HEK293 (cell line): ENCODE results near the gene FUT3.

Source experiments
- KLF9 ChIP-seq: fragments of 450-650 bp; formaldehyde crosslinking; IDR thresholded peaks from 2 replicates; pipeline ENCODE4 v1.5.1; 2016; ENCODE audit warnings: missing biosample characterization, missing genetic modification characterization, low read depth
- PRDM10 ChIP-seq: fragments of 450-650 bp; formaldehyde crosslinking; IDR thresholded peaks from 2 replicates; pipeline ENCODE4 v1.5.1; 2016; ENCODE audit warnings: missing biosample characterization, missing genetic modification characterization
- SCRT2 ChIP-seq: fragments of 450-650 bp; formaldehyde crosslinking; IDR thresholded peaks from 2 replicates; pipeline ENCODE4 v1.5.1; 2016; ENCODE audit warnings: missing biosample characterization, missing genetic modification characterization
- SP2 ChIP-seq: fragments of 450-650 bp; formaldehyde crosslinking; IDR thresholded peaks from 2 replicates; pipeline ENCODE4 v1.5.1; 2016; ENCODE audit warnings: missing biosample characterization, missing genetic modification characterization
- TCF7L2 ChIP-seq: IDR thresholded peaks from 2 replicates; pipeline ENCODE4 v1.6.1; 2011; ENCODE audit warnings: low read depth, mild to moderate bottlenecking, inconsistent platforms, low read length, moderate library complexity, borderline replicate concordance
- TSHZ1 ChIP-seq: fragments of 450-650 bp; formaldehyde crosslinking; IDR thresholded peaks from 2 replicates; pipeline ENCODE4 v1.5.1; 2016; ENCODE audit warnings: missing biosample characterization, missing genetic modification characterization, borderline replicate concordance
- YY1 ChIP-seq: fragments of 450-650 bp; formaldehyde crosslinking; IDR thresholded peaks from 2 replicates; pipeline ENCODE4 v1.5.1; 2018; ENCODE audit warnings: missing biosample characterization, missing genetic modification characterization
- ZBTB11 ChIP-seq: fragments of 450-650 bp; formaldehyde crosslinking; conservative IDR thresholded peaks from 2 replicates; pipeline ENCODE4 v1.5.1; 2016; ENCODE audit warnings: low read depth, missing biosample characterization, missing genetic modification characterization
- ZBTB7A ChIP-seq: fragments of 450-650 bp; formaldehyde crosslinking; IDR thresholded peaks from 2 replicates; pipeline ENCODE4 v1.5.1; 2016; ENCODE audit warnings: low read depth, missing biosample characterization, missing genetic modification characterization
- ZEB2 ChIP-seq: fragments of 450-650 bp; formaldehyde crosslinking; IDR thresholded peaks from 2 replicates; pipeline ENCODE4 v1.5.1; 2016; ENCODE audit warnings: missing biosample characterization, missing genetic modification characterization
- ZIC2 ChIP-seq: fragments of 450-650 bp; formaldehyde crosslinking; IDR thresholded peaks from 2 replicates; pipeline ENCODE4 v1.5.1; 2016; ENCODE audit warnings: missing biosample characterization, missing genetic modification characterization
- ZNF138 ChIP-seq: fragments of 450-650 bp; formaldehyde crosslinking; IDR thresholded peaks from 2 replicates; pipeline ENCODE4 v1.5.1; 2016; ENCODE audit warnings: missing biosample characterization, missing genetic modification characterization, borderline replicate concordance
- ZNF157 ChIP-seq: fragments of 450-650 bp; formaldehyde crosslinking; IDR thresholded peaks from 2 replicates; pipeline ENCODE4 v1.5.1; 2016; ENCODE audit warnings: missing biosample characterization, missing genetic modification characterization
- ZNF221 ChIP-seq: fragments of 450-650 bp; formaldehyde crosslinking; IDR thresholded peaks from 2 replicates; pipeline ENCODE4 v1.5.1; 2017; ENCODE audit warnings: missing biosample characterization, missing genetic modification characterization, borderline replicate concordance
- ZNF26 ChIP-seq: fragments of 450-650 bp; formaldehyde crosslinking; IDR thresholded peaks from 2 replicates; pipeline ENCODE4 v1.5.1; 2016; ENCODE audit warnings: missing biosample characterization, missing genetic modification characterization
- ZNF266 ChIP-seq: fragments of 450-650 bp; formaldehyde crosslinking; IDR thresholded peaks from 2 replicates; pipeline ENCODE4 v1.5.1; 2016; ENCODE audit warnings: missing biosample characterization, missing genetic modification characterization, low read depth
- ZNF335 ChIP-seq: fragments of 450-650 bp; formaldehyde crosslinking; conservative IDR thresholded peaks from 2 replicates; pipeline ENCODE4 v1.5.1; 2016; ENCODE audit warnings: missing biosample characterization, missing genetic modification characterization
- ZNF366 ChIP-seq: fragments of 450-650 bp; formaldehyde crosslinking; conservative IDR thresholded peaks from 2 replicates; pipeline ENCODE4 v1.5.1; 2016; ENCODE audit warnings: missing biosample characterization, missing genetic modification characterization
- ZNF513 ChIP-seq: fragments of 450-650 bp; IDR thresholded peaks from 2 replicates; pipeline ENCODE4 v1.5.1; 2018; ENCODE audit warnings: missing biosample characterization, missing genetic modification characterization
- ZNF549 ChIP-seq: fragments of 450-650 bp; IDR thresholded peaks from 2 replicates; pipeline ENCODE4 v1.5.1; 2018; ENCODE audit warnings: missing biosample characterization, missing genetic modification characterization, mild to moderate bottlenecking, inconsistent platforms, moderate library complexity
- ZNF555 ChIP-seq: fragments of 450-650 bp; formaldehyde crosslinking; conservative IDR thresholded peaks from 2 replicates; pipeline ENCODE4 v1.5.1; 2017; ENCODE audit warnings: missing biosample characterization, mild to moderate bottlenecking, missing genetic modification characterization, inconsistent platforms
- ZNF623 ChIP-seq: fragments of 450-650 bp; formaldehyde crosslinking; IDR thresholded peaks from 2 replicates; pipeline ENCODE4 v1.5.1; 2016; ENCODE audit warnings: missing biosample characterization, missing genetic modification characterization
- ZNF777 ChIP-seq: fragments of 450-650 bp; formaldehyde crosslinking; IDR thresholded peaks from 2 replicates; pipeline ENCODE4 v1.5.1; 2017; ENCODE audit warnings: missing biosample characterization, missing genetic modification characterization, borderline replicate concordance

FUT3 gene

GRCh38 chr19:5804516-5805461 is 46.5 kb downstream of the FUT3 start, which contains the start of gene NRTN (continued):
- no peak for TF ChIP-seq ZBTB7A
- no peak for TF ChIP-seq ZNF623 (tag by site-specific recombination)
- no peak for TF ChIP-seq ZNF221 (tag by site-specific recombination)
- TF ChIP-seq SP2 (tag by site-specific recombination): peak; percentile 38; the same call in 1 of the 2 replicates
- no peak for TF ChIP-seq ZNF513
- peak; percentile 71; the same call in 1 of the 2 replicates for TF ChIP-seq KLF9 (tag by site-specific recombination)
- no peak for TF ChIP-seq SCRT2 (tag by site-specific recombination)
- peak; percentile 67; the same call in 1 of the 2 replicates for TF ChIP-seq ZNF777 (tag by site-specific recombination)
- TF ChIP-seq ZNF549: no peak
- TF ChIP-seq YY1 (tag by site-specific recombination): no peak
- no peak for TF ChIP-seq ZNF555 (tag by site-specific recombination)
- TF ChIP-seq ZNF366: no peak
- TF ChIP-seq ZIC2 (tag by site-specific recombination): no peak
- TF ChIP-seq ZNF157 (tag by site-specific recombination): no peak
- no peak for TF ChIP-seq ZEB2
- TF ChIP-seq ZBTB11: no peak
- TF ChIP-seq ZNF335 (tag by site-specific recombination): peak; percentile 3; the same call in 1 of the 2 replicates
- TF ChIP-seq PRDM10 (tag by site-specific recombination): no peak
- TF ChIP-seq ZNF266 (tag by site-specific recombination): no peak
- TF ChIP-seq ZNF138 (tag by site-specific recombination): no peak
- no peak for TF ChIP-seq TSHZ1 (tag by site-specific recombination)
- TF ChIP-seq ZNF26 (tag by site-specific recombination): no peak
- TF ChIP-seq TCF7L2: no peak
